ES-I3 (cell line): ENCODE results near the gene SHC1.

Experiments
- H3K36me3 ChIP-seq: 2 replicates; pipeline ENCODE4 v1.6.1; 2013; ENCODE audit warnings: mild to moderate bottlenecking, low read length, control low read depth, moderate library complexity; ENCODE audit not compliant: insufficient read depth
- H3K4me1 ChIP-seq: 2 replicates; pipeline ENCODE4 v1.6.1; 2013; ENCODE audit warnings: mild to moderate bottlenecking, control low read depth, low read length; ENCODE audit not compliant: insufficient read depth
- H3K9ac ChIP-seq: 2 replicates; pipeline ENCODE4 v1.6.1; 2013; ENCODE audit warnings: low read depth, mild to moderate bottlenecking, low read length, moderate library complexity
- H3K9me3 ChIP-seq: 2 replicates; pipeline ENCODE4 v1.6.1; 2013; ENCODE audit warnings: mild to moderate bottlenecking, low read length, moderate library complexity; ENCODE audit not compliant: control insufficient read depth, insufficient read depth

Gene SHC1

GRCh38 chr1:155011437-155012025 is 41.0 kb upstream of the SHC1 start:
- H3K9me3 ChIP-seq = no peaks in the 10 kb centered on the region
- no peak overlapping the region for H3K9ac ChIP-seq
- peaks cover 21% of the 10 kb centered on the region; the same call in 1 of the 2 replicates for H3K4me1 ChIP-seq
- peaks cover 2% of the 10 kb centered on the region; the same call in 1 of the 2 replicates for H3K36me3 ChIP-seq

GRCh38 chr1:155011004-155011416 is 40.5 kb upstream of the SHC1 start:
- Histone ChIP-seq H3K9ac (no peak overlapping the region), H3K9me3 (no peaks in the 10 kb centered on the region), H3K36me3 (peaks cover 2% of the 10 kb centered on the region; the same call in 1 of the 2 replicates), H3K4me1 (peaks cover 21% of the 10 kb centered on the region; the same call in 1 of the 2 replicates)

GRCh38 chr1:155010211-155010918 is 39.8 kb upstream of the SHC1 start:
- Histone ChIP-seq H3K9me3 (no peaks in the 10 kb centered on the region), H3K4me1 (peaks cover 21% of the 10 kb centered on the region; the same call in 1 of the 2 replicates), H3K36me3 (peaks cover 2% of the 10 kb centered on the region; the same call in 1 of the 2 replicates), H3K9ac (no peak overlapping the region)

GRCh38 chr1:155009742-155010141 is 39.2 kb upstream of the SHC1 start:
- H3K9ac ChIP-seq = no peak overlapping the region
- no peaks in the 10 kb centered on the region for H3K9me3 ChIP-seq
- H3K36me3 ChIP-seq = no peaks in the 10 kb centered on the region
- H3K4me1 ChIP-seq = peaks cover 22% of the 10 kb centered on the region; the same call in 1 of the 2 replicates

GRCh38 chr1:155009221-155009711 is 38.7 kb upstream of the SHC1 start:
- Histone ChIP-seq H3K4me1 (peaks cover 27% of the 10 kb centered on the region; the same call in 1 of the 2 replicates), H3K9me3 (no peaks in the 10 kb centered on the region), H3K9ac (no peak overlapping the region), H3K36me3 (no peaks in the 10 kb centered on the region)

- Histone ChIP-seq H3K9ac (peak overlapping the region; percentile 39), H3K4me1 (peaks cover 23% of the 10 kb centered on the region; the same call in 1 of the 2 replicates), H3K36me3 (no peaks in the 10 kb centered on the region), H3K9me3 (no peaks in the 10 kb centered on the region)
Measured at GRCh38 chr1:155008015-155008941, 37.7 kb upstream of the SHC1 start.

GRCh38 chr1:155007251-155007828 is 36.8 kb upstream of the SHC1 start:
- Histone ChIP-seq H3K36me3 (no peaks in the 10 kb centered on the region), H3K4me1 (peaks cover 19% of the 10 kb centered on the region; the same call in 1 of the 2 replicates), H3K9me3 (no peaks in the 10 kb centered on the region), H3K9ac (no peak overlapping the region)

GRCh38 chr1:155006601-155007101 is 36.1 kb upstream of the SHC1 start:
- peaks cover 15% of the 10 kb centered on the region; the same call in 1 of the 2 replicates for H3K4me1 ChIP-seq
- H3K9ac ChIP-seq = no peak overlapping the region
- no peaks in the 10 kb centered on the region for H3K9me3 ChIP-seq
- no peaks in the 10 kb centered on the region for H3K36me3 ChIP-seq

- no peaks in the 10 kb centered on the region for H3K9me3 ChIP-seq
- H3K36me3 ChIP-seq = no peaks in the 10 kb centered on the region
- H3K9ac ChIP-seq = no peak overlapping the region
- H3K4me1 ChIP-seq = peaks cover 13% of the 10 kb centered on the region; the same call in 1 of the 2 replicates
Measured at GRCh38 chr1:155005076-155006011, 34.8 kb upstream of the SHC1 start.

GRCh38 chr1:155004352-155005075 is 34.0 kb upstream of the SHC1 start:
- peaks cover 13% of the 10 kb centered on the region; the same call in 1 of the 2 replicates for H3K4me1 ChIP-seq
- H3K36me3 ChIP-seq = no peaks in the 10 kb centered on the region
- no peaks in the 10 kb centered on the region for H3K9me3 ChIP-seq
- H3K9ac ChIP-seq = peak overlapping the region; percentile 85

GRCh38 chr1:155003766-155004351 is 33.3 kb upstream of the SHC1 start:
- Histone ChIP-seq H3K9ac (peak overlapping the region; percentile 85), H3K36me3 (no peaks in the 10 kb centered on the region), H3K9me3 (no peaks in the 10 kb centered on the region), H3K4me1 (peaks cover 13% of the 10 kb centered on the region; the same call in 1 of the 2 replicates)

GRCh38 chr1:155003227-155003765 is 32.7 kb upstream of the SHC1 start:
- Histone ChIP-seq H3K36me3 (no peaks in the 10 kb centered on the region), H3K9me3 (no peaks in the 10 kb centered on the region), H3K4me1 (peaks cover 10% of the 10 kb centered on the region; the same call in 1 of the 2 replicates), H3K9ac (peak overlapping the region; percentile 85)
